DOHH2 (cell line): ENCODE data around the gene CCDC6.

Source experiments
- EZH2phosphoT487 ChIP-seq: fragments of 200-600 bp; sonication (generic); IDR thresholded peaks from 2 replicates; pipeline ENCODE4 v1.6.1; 2017; ENCODE audit warnings: borderline replicate concordance, mild to moderate bottlenecking, antibody characterized with exemption, low read length, moderate library complexity, mixed read lengths
- TF ChIP-seq, protein P1 (sequence below): fragments of 200-600 bp; sonication (generic); IDR thresholded peaks from one replicate; pipeline ENCODE4 v1.5.1; 2014; ENCODE audit warnings: antibody characterized with exemption, mild to moderate bottlenecking, low read depth, low read length; ENCODE audit not compliant: poor library complexity, severe bottlenecking

- TF ChIP-seq, protein P1, sequence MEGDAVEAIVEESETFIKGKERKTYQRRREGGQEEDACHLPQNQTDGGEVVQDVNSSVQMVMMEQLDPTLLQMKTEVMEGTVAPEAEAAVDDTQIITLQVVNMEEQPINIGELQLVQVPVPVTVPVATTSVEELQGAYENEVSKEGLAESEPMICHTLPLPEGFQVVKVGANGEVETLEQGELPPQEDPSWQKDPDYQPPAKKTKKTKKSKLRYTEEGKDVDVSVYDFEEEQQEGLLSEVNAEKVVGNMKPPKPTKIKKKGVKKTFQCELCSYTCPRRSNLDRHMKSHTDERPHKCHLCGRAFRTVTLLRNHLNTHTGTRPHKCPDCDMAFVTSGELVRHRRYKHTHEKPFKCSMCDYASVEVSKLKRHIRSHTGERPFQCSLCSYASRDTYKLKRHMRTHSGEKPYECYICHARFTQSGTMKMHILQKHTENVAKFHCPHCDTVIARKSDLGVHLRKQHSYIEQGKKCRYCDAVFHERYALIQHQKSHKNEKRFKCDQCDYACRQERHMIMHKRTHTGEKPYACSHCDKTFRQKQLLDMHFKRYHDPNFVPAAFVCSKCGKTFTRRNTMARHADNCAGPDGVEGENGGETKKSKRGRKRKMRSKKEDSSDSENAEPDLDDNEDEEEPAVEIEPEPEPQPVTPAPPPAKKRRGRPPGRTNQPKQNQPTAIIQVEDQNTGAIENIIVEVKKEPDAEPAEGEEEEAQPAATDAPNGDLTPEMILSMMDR, result no peak
- no peak for TF ChIP-seq EZH2phosphoT487
These were observed 6.2 kb downstream of the CCDC6 start for GRCh38 chr10:59900048-59900727.
